GM12801 (cell line): Measurements from ENCODE around the gene CUX1.

Source experiments
- CTCF ChIP-seq: IDR thresholded peaks from one replicate; pipeline ENCODE4 v1.5.1; 2011; ENCODE audit warnings: control low read depth; ENCODE audit not compliant: insufficient read length; ENCODE audit errors: extremely low read depth

CUX1 gene

GRCh38 chr7:102115181-102115580, 297.8 kb downstream of the CUX1 start:
- no peak for TF ChIP-seq CTCF

DNA sequence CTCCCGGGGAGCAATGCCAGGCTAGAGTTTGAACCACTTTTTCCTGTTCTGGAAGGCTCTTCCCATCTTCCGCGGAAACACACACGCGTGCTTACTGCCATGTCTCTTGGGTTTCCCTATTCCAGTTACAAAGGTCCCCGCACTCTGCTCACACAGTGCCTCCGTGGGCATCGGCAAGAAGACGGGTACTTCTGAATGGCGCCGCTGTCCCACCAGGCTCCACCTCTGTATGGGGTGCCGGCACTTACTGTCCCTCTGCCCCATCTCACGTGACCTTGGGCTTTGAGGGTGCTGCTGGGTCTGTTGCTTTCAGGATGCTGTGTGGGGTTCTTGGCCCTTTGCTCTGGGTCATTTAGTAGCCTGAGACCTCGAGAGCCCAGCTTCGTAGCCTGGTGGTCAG, 298.5 kb downstream of the CUX1 start:
- TF ChIP-seq CTCF = no peak

- no peak for TF ChIP-seq CTCF
These were observed 300.3 kb downstream of the CUX1 start for GRCh38 chr7:102117743-102118142.

- no peak for TF ChIP-seq CTCF
These were observed 301.8 kb downstream of the CUX1 start for GRCh38 chr7:102119213-102119651.

DNA sequence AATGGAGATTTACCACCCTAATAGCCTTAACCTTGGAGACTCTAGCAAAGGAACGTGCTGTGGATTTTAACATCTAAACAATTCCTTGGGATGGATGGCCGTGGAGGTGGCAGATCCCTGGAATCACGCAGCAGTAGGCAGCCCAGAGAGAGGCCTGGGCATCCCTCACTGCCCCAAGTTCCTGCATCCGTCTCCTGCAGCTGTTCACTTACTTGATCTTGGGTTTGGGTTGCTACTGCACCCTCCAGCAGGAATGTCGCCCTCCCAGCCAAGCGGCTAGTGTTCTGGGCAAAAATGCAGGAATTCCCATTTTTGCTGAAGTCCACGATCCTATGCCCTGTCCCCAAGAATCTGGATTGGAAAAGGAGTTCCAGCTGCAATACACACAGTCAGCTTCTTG, 302.5 kb downstream of the CUX1 start:
- TF ChIP-seq CTCF = no peak

- no peak for TF ChIP-seq CTCF
These were observed 303.3 kb downstream of the CUX1 start for GRCh38 chr7:102120666-102121195.

- no peak for TF ChIP-seq CTCF
These were observed 304.6 kb downstream of the CUX1 start for GRCh38 chr7:102122026-102122425.
